ENCODE results near the gene A1CF. TPM values are rescaled to one million over a fixed set of nuclear protein-coding genes. Genes with fewer than 3 reads are reported as not detected.
A peak's percentile ranks its signal among the peaks of the same experiment; 100 is the strongest.

The A1CF gene
- polyA plus RNA-seq, 2 of the 4 experiments (the other 2 are of a cell fraction): 0.25 to 0.80 TPM

GRCh38 chr10:50857579-50857978, 27.8 kb downstream of the A1CF start:
- ChIA-PET CTCF (no interaction called here), POLR2A (no interaction called here)
- Histone ChIP-seq H3K4me3 (no peak overlapping the region), H3K4me1 (no peaks in the 10 kb centered on the region; the same call in 2 of the 3 replicates), H3K27ac (no peak overlapping the region), H3K9me3 (no peaks in the 10 kb centered on the region), H3K4me2 (no peak overlapping the region)
- ATAC-seq (no peak), DNase-seq (ENCODE audit: low read depth in 1 of 2, low spot score in 1 of 2) (no peak), FAIRE-seq (no peak)
- no peak for TF ChIP-seq NPAS2 (CRISPR knock-in tag; IDR thresholded peaks at IDR 0.05; ENCODE audit: borderline replicate concordance)
- no peak for TF ChIP-seq BCL3 (IDR thresholded peaks at IDR 0.05)
- TF ChIP-seq RARB (CRISPR knock-in tag; IDR thresholded peaks at IDR 0.05): no peak
- TF ChIP-seq CTCF (IDR thresholded peaks at IDR 0.05): no peak
- no peak for TF ChIP-seq CBX8 (IDR thresholded peaks at IDR 0.05)
- TF ChIP-seq KDM5A (IDR thresholded peaks at IDR 0.05): no peak
- TF ChIP-seq EHF (CRISPR knock-in tag; IDR thresholded peaks at IDR 0.05): no peak
- TF ChIP-seq SMC3 (IDR thresholded peaks at IDR 0.05): no peak
- no peak for TF ChIP-seq FOSL2 (IDR thresholded peaks at IDR 0.05)
- no peak for TF ChIP-seq FOSL2 (CRISPR knock-in tag; IDR thresholded peaks at IDR 0.05)
- no peak for TF ChIP-seq USF2 (IDR thresholded peaks at IDR 0.05)
- TF ChIP-seq CBX2 (IDR thresholded peaks at IDR 0.05; ENCODE audit: borderline replicate concordance, low read depth): no peak
- TF ChIP-seq ATOH8 (CRISPR knock-in tag; IDR thresholded peaks at IDR 0.05; ENCODE audit: low read depth): no peak
- TF ChIP-seq CHD2 (IDR thresholded peaks at IDR 0.05; ENCODE audit: low read length, partially characterized antibody): no peak
- TF ChIP-seq NFE2L2 (conservative IDR thresholded peaks at IDR 0.05; ENCODE audit: low read length): no peak
- no peak for TF ChIP-seq BHLHE40 (IDR thresholded peaks at IDR 0.05; ENCODE audit: low read depth, low read length)
- WGBS (ENCODE audit: missing lambda C conversion rate): 37% methylated on average over 5 of the region's 5 CpGs

- Histone ChIP-seq H3K27ac (no peak overlapping the region), H3K4me2 (peak overlapping the region; percentile 20; the same call in 1 of the 3 replicates), H3K4me1 (peaks cover 6% of the 10 kb centered on the region; the same call in 1 of the 3 replicates), H3K9me3 (no peaks in the 10 kb centered on the region), H3K4me3 (no peak overlapping the region)
- no peak for DNase-seq (ENCODE audit: low read depth in 1 of 2, low spot score in 1 of 2)
- ChIA-PET POLR2A (no interaction called here), CTCF (no interaction called here)
- TF ChIP-seq HOXA7 (CRISPR knock-in tag; IDR thresholded peaks at IDR 0.05) (no peak), HEYL (CRISPR knock-in tag; IDR thresholded peaks at IDR 0.05) (no peak), BHLHE40 (IDR thresholded peaks at IDR 0.05; ENCODE audit: low read depth, low read length) (no peak), RAD21 (conservative IDR thresholded peaks at IDR 0.05 in 1 of 2, IDR thresholded peaks at IDR 0.05 in 1 of 2) (no peak)
- no peak for FAIRE-seq
- ATAC-seq: no peak
- 26% methylated on average over 1 of the region's 1 CpG for WGBS (ENCODE audit: missing lambda C conversion rate)
These were observed 30.0 kb downstream of the A1CF start for GRCh38 chr10:50855461-50855860.

- no peak for FAIRE-seq
- Histone ChIP-seq H3K9me3 (no peaks in the 10 kb centered on the region), H3K27ac (no peak overlapping the region), H3K4me3 (no peak overlapping the region), H3K4me2 (peak overlapping the region; percentile 20; the same call in 1 of the 3 replicates), H3K4me1 (peaks cover 10% of the 10 kb centered on the region; the same call in 1 of the 3 replicates)
- ATAC-seq: no peak
- WGBS (ENCODE audit: missing lambda C conversion rate): 50% methylated on average over 2 of the region's 2 CpGs
- ChIA-PET CTCF (no interaction called here), POLR2A (no interaction called here)
- no peak for DNase-seq (ENCODE audit: low read depth in 1 of 2, low spot score in 1 of 2)
- no peak for TF ChIP-seq PBX3 (IDR thresholded peaks at IDR 0.05)
- TF ChIP-seq CHD4 (IDR thresholded peaks at IDR 0.05; ENCODE audit: borderline replicate concordance): no peak
- TF ChIP-seq ZFP36 (IDR thresholded peaks at IDR 0.05; ENCODE audit: borderline replicate concordance, partially characterized antibody): no peak
- TF ChIP-seq HMGXB4 (CRISPR knock-in tag; IDR thresholded peaks at IDR 0.05; ENCODE audit: borderline replicate concordance): no peak
- TF ChIP-seq ATOH8 (CRISPR knock-in tag; IDR thresholded peaks at IDR 0.05; ENCODE audit: low read depth): no peak
- no peak for TF ChIP-seq MAX (IDR thresholded peaks at IDR 0.05)
- no peak for TF ChIP-seq BCL3 (IDR thresholded peaks at IDR 0.05)
These were observed 30.4 kb downstream of the A1CF start for GRCh38 chr10:50855015-50855414.
